Body of pancreas (tissue), 4 donors: ENCODE measurements around the gene KRT16.

ENCODE experiments used
- CTCF ChIP-seq, 7 experiments: fragments of 450-650 bp in 4 of 7; fragments of 200-600 bp in 3 of 7; sonication (generic) in 3 of 7; IDR thresholded peaks; one replicate each; pipeline ENCODE4 v1.5.1; 2016 to 2019; ENCODE audit warnings: antibody characterized with exemption in 7 of 7
- POLR2A ChIP-seq, 3 donors: fragments of 450-650 bp; IDR thresholded peaks; one replicate each; pipeline ENCODE4 v1.6.1; 2016; ENCODE audit warnings: antibody characterized with exemption in 3 of 3, mild to moderate bottlenecking in 2 of 3

- no peak for TF ChIP-seq POLR2A (IDR thresholded peaks at IDR 0.05)
- TF ChIP-seq CTCF (IDR thresholded peaks at IDR 0.05) = no peak
Measured at GRCh38 chr17:41634639-41635038, 22.1 kb upstream of the KRT16 start.
